Measurements from ENCODE around the gene MYL11. TPM values are rescaled to one million over a fixed set of nuclear protein-coding genes. Genes with fewer than 3 reads are reported as not detected.

MYL11 gene, protein sequence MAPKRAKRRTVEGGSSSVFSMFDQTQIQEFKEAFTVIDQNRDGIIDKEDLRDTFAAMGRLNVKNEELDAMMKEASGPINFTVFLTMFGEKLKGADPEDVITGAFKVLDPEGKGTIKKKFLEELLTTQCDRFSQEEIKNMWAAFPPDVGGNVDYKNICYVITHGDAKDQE
- not detected in 2 replicates for polyA plus RNA-seq

DNA sequence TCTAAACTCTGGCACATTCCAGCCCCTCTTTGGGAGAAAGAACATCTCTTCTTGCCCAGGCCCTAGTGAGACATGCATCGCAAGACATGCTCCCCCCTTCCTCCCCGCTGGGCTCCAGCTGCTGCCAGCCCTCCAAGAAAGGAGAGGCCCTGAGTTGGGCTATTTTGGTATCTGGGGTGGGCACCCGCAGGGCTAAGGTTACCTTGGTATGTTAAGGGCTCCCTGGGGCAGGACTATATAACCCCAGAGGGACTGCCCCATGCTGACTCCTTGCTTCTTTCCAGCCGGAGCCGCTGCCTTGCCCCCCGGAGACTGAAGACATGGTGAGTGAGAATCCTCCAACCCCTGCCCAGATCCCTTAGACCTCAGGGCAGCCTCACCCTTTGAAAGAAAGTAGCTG lies at the start of gene MYL11:
Gene MYL11, plus strand, starts transcription at position 265 of the 400 bp plus-strand sequence. Its CDS starts 56 bp downstream, at position 321.

DNA sequence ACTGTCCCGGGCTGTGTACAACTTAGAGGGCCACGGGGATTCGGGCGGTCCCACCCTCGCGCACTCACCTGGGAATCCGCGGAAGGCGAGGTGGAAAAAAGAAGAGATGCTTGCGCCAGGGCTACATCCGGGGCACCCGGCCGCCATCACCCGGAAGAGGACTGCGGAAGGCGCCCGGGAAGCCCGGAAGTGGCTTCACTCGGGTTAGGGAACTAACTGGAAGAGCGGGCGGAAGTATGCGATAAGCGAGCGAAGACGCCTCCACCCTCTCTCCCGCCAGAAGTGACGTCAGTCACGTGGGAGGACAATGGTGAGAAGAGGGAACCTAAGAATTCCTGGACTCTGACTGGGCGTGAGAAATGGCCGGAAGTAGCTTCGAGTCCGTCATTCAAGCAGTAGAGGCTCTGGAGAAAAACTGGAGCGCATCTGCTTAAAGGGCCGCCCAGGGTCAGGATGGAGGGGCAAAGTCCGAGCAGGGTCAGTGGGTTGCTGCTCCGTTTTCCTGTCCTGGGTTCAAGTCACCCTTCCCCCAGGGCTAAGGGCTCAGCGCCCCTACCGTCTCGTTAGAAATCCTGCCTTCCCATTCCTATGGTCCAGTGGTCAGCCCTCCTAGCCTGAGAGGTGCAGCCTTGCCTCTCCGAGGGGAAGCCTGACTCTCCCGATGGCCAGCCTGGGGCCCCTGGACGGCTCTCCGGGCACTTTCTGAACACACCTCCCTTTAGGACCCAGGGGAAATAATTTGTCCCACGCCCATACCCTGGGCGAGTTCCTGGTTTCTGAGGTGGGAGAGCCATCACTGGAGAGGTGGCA lies 19.3 kb upstream of the MYL11 start, which contains the start of gene CD2BP2:
Gene CD2BP2, minus strand, starts transcription at position 165 of the 810 bp plus-strand sequence. CDS start 627 bp downstream, outside the sequence.

DNA sequence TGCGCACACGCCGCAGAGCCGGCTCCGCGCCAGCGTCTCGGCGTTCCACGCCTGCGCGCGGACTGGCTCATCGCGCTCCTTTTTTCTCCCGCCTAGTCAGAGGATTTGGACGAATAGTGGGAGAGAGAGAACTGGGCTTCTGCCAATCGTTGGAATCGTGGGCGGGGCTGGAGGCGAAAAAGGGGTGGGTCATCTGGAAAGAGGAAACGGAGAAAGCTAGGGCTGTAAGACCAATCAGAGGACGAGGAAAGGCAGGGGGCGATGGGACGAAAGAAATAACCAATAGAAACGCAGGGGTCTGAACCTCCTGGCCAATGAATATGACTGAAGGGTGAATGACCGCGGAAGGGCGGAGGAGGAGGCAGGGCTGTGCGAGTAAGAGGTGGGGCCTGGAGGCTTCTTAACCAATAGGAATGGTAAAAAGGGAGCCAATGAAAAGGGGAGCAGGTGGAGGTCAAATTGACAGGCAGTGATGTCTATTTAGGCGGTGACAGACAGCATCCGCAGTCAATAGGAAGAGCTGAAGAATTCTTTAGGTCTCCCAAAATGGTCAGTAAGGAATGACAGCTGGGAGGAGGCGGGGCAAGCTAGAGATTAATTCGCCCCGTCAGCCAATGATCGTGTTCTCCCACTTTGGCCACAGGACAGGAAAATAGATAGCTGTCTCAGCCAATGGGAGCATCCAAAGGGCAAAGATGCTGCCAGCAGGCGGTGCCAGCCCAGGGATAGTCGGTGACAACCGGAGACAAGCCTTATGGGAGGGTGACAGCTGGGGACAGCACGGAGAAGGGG lies 4.0 kb upstream of the MYL11 start, which contains the start of gene TBC1D10B:
Gene TBC1D10B, minus strand, starts transcription at position 39 of the 792 bp plus-strand sequence. CDS start 311 bp downstream, outside the sequence.

DNA sequence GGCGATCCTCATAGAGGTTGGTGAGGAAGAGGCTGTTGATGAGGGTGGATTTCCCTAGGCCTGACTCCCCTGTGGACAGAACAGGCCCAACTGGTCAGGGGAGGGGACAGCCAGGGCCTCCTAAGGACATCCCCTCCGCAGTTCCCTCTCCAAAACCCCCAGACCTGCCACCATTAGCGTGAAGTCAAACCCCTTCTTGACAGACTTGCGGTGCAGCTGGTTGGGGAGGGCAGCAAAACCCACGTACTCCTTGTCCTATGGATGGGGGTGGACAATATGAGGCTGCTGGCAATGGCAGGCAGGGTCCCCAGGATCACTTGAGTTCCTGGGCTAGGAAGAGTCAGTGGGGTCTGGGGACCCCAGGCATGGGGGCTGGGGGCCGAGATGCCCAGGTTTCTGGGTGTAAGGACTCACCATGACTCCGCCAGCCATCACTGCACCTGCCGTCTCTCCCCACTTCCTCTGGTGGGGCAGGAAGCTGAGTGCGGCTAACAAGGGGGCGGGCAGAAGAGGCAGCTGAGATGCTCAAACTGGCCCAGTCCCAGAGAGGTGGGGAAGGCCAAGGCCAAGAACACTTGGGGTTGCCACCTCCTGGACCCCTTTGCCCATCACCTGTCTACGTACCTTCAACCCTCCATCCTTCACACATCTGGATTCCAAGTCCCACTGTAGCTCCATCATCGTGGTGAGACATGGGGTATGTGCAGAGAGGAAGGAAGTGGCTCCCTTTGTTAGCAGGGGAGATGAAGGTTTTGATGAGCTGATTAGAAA lies 7.7 kb downstream of the MYL11 start, which contains the start of gene SEPTIN1:
Gene SEPTIN1, minus strand, starts transcription at position 451 of the 771 bp plus-strand sequence. Its CDS starts 19 bp downstream, at position 432.

DNA sequence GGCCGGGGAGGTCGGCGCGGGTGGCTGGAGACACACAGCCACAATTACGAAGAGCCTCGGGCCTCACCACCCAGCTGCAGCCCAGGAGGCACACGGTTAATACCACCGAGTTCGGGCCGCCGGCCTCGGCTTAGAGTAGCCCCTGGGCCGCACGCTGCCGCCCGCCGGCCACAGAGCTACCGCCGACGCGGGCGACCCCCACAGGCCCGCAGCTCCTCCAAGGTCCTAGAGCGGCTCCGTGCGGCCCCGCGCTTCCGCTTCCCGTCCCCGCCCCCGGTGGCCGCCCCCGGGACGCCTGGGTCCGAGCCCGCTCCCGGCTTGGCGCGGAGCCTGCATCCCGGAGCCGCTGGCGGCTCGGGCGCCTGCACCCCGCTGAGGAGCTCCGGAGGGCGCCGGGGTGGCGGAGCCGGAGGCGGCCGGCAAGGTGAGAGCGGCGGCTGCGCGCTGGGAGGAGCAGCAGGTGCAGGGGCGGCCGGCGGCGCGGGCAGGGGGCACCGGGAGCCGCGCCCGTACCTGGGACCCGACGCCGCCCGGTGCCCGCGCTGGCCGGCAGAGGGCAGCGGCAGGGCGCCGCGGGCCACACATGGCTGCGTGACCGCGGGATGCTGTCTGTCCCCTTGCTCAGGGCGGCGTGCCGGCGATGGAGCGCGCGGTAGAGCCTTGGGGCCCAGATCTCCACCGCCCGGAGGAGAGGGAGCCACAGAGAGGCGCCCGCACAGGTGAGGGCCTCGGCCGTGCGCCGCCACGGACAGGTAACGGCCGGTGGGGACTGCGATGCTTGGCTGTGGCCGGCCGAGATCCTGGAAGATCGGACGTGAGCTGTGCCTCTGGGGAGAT lies 20.8 kb downstream of the MYL11 start, which contains the start of gene ZNF48:
Gene ZNF48, plus strand, starts transcription at position 266 of the 837 bp plus-strand sequence. Its CDS starts 375 bp downstream, at position 641.

DNA sequence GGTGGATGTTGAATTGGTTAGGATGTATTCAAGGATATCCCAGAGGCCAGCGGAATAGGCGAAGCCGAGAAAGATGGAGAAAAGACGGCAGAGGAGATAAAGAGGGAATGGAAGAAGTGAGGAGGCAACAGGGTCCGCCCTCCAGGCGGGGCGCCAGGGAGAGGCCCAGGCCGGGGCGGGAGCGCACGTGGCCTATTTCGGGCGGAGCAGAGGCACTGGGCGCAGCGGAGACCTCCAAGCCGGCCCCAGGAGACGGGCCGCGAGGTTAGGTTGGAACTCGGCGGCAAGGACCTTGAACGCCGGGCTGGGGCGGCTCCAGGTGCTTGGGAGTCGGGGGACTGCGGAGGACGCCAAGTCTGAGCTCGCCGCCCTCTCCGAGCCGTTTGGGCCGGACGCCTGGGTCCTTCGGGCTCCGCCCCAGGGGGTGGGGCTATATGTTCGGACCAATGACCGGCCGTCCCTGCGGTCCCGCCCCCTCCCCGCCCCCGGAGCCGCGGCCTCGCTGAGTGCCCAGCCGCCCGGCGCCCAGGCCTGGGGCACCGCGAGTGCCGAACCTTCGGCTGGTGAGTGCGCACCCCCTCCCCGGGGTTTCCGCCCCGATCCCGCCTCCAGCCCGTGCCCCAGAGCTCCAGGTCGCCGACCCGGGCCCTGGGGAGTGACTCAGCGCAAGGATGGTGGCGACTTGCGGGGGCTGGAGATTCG lies 32.7 kb downstream of the MYL11 start, which contains the start of gene ZNF771:
Gene ZNF771, plus strand, starts transcription at position 505 of the 702 bp plus-strand sequence. CDS start 448 bp downstream, outside the sequence.

Other genes with a start within 250 kb of the MYL11 start
- gene CORO1A, start 191.2 kb upstream of the MYL11 start, polyA plus RNA-seq: 2.8 TPM in 1 of 2 replicates, not detected in the other
- 114 and 166 TPM in 2 replicates for gene BOLA2B, start 181.1 kb upstream of the MYL11 start, polyA plus RNA-seq
- 2.6 and 5.8 TPM in 2 replicates for gene SLX1A, start 180.9 kb upstream of the MYL11 start, polyA plus RNA-seq
- 19.6 and 21.3 TPM in 2 replicates for gene SULT1A3, start 175.5 kb upstream of the MYL11 start, polyA plus RNA-seq
- gene NPIPB13, start 126.3 kb upstream of the MYL11 start, polyA plus RNA-seq: 0.17 and 0.21 TPM in 2 replicates
- 8.0 and 11.0 TPM in 2 replicates for gene CD2BP2, start 19.5 kb upstream of the MYL11 start, polyA plus RNA-seq
- gene TBC1D10B, start 4.3 kb upstream of the MYL11 start, polyA plus RNA-seq: 4.2 and 5.3 TPM in 2 replicates
- not detected in 2 replicates for gene SEPTIN1, start 7.8 kb downstream of the MYL11 start, polyA plus RNA-seq
- gene ZNF48, start 20.6 kb downstream of the MYL11 start, polyA plus RNA-seq: 1.3 and 1.6 TPM in 2 replicates
- 3.1 and 3.9 TPM in 2 replicates for gene ZNF771, start 32.8 kb downstream of the MYL11 start, polyA plus RNA-seq
- 14.3 and 19.1 TPM in 2 replicates for gene DCTPP1, start 55.2 kb downstream of the MYL11 start, polyA plus RNA-seq
- 24.3 and 24.4 TPM in 2 replicates for gene SEPHS2, start 71.1 kb downstream of the MYL11 start, polyA plus RNA-seq
- not detected in 2 replicates for gene ITGAL, start 97.9 kb downstream of the MYL11 start, polyA plus RNA-seq
- 0.38 TPM in 1 of 2 replicates, not detected in the other for gene ZNF768, start 151.8 kb downstream of the MYL11 start, polyA plus RNA-seq
- gene ZNF747, start 160.1 kb downstream of the MYL11 start, polyA plus RNA-seq: 0.42 and 1.1 TPM in 2 replicates
- gene ZNF764, start 183.6 kb downstream of the MYL11 start, polyA plus RNA-seq: 0.20 and 0.67 TPM in 2 replicates
- gene ZNF688, start 196.9 kb downstream of the MYL11 start, polyA plus RNA-seq: 1.0 and 1.2 TPM in 2 replicates
- 0.36 and 1.1 TPM in 2 replicates for gene ZNF785, start 210.9 kb downstream of the MYL11 start, polyA plus RNA-seq
- 0.94 and 1.2 TPM in 2 replicates for gene ZNF689, start 235.6 kb downstream of the MYL11 start, polyA plus RNA-seq